HepG2 (cell line): Measurements from ENCODE around the gene DPP3. TPM values are rescaled to one million over a fixed set of nuclear protein-coding genes. Genes with fewer than 3 reads are reported as not detected.

Source experiments
- ATAC-seq: fragments of 200-7000 bp; cut with Tn5 transposase; 3 replicates; pipeline ENCODE4 v1.9.1; 2020; ENCODE audit warnings: mild to moderate bottlenecking, moderate library complexity
- BruUV-seq: library from RNA; stranded (reverse); fragments of 400-500 nt; replicated peaks from 2 replicates; lab custom pipeline; 2021; lab: Mats Ljungman, UMichigan
- CTCF ChIA-PET: fragments of 300-600 bp; formaldehyde crosslinking; extraction: SDS; loops from one replicate; lab custom pipeline; 2021; ENCODE audit warnings: low total read pairs, inconsistent platforms, low intra/inter-chr PET ratio; lab: Yijun Ruan, JAX
- POLR2A ChIA-PET: fragments of 350-600 bp; sonication (Branson Sonifier 250); formaldehyde crosslinking; loops from one replicate; lab custom pipeline; 2020; ENCODE audit warnings: antibody characterized with exemption, inconsistent platforms; lab: Yijun Ruan, JAX
- DNase-seq: peaks from one replicate; pipeline ENCODE4 v3.0.0-alpha.2; 2015; ENCODE audit warnings: low spot score
- FAIRE-seq: peaks from 3 replicates; lab custom pipeline; 2011; peaks lifted over from hg19 to GRCh38; lab: Jason Lieb, UNC
- H2AFZ ChIP-seq: one replicate; pipeline ENCODE4 v1.6.1; 2011; ENCODE audit warnings: low read length, inconsistent platforms
- H3K27ac ChIP-seq: fragments of 300-600 bp; 3 replicates; pipeline ENCODE4 v1.8.0; 2011; ENCODE audit warnings: mixed run types, mild to moderate bottlenecking, mixed read lengths, low read length, inconsistent platforms; ENCODE audit not compliant: insufficient read depth; ENCODE audit errors: extremely low read length
- H3K27me3 ChIP-seq, 2 experiments: fragments of 200-600 bp in 1 of 2; 2 replicates in 1 of 2; 3 replicates in 1 of 2; pipeline versions ENCODE4 v1.6.0 to v1.8.0; 2011; ENCODE audit warnings: low read length in 2 of 2, mild to moderate bottlenecking in 2 of 2, moderate library complexity in 2 of 2, inconsistent platforms in 1 of 2; ENCODE audit not compliant: insufficient read depth in 2 of 2, control insufficient read depth in 1 of 2
- H3K36me3 ChIP-seq, 2 experiments: fragments of 200-600 bp in 1 of 2; replicated peaks in 1 of 2; 2 replicates in 1 of 2; 3 replicates in 1 of 2; pipeline versions ENCODE4 v1.5.1 to v1.8.0; 2011; ENCODE audit warnings: low read length in 2 of 2, inconsistent platforms in 1 of 2; ENCODE audit not compliant: insufficient read depth in 2 of 2, control insufficient read depth in 1 of 2
- H3K4me1 ChIP-seq: 2 replicates; pipeline ENCODE4 v1.5.1; 2012; ENCODE audit warnings: low read length, inconsistent platforms; ENCODE audit not compliant: insufficient read depth
- H3K4me2 ChIP-seq: 2 replicates; pipeline ENCODE4 v1.6.0; 2011; ENCODE audit warnings: low read depth, low read length, inconsistent platforms
- H3K4me3 ChIP-seq, 3 experiments: fragments of 200-600 bp in 1 of 3; sonication (generic), shearing (Covaris generic) in 1 of 3; replicated peaks in 1 of 3; 2 replicates each; pipeline ENCODE4 v1.5.1; 2011 to 2016; ENCODE audit warnings: low read length in 3 of 3, inconsistent platforms in 2 of 3, low read depth in 2 of 3, mild to moderate bottlenecking in 2 of 3, control low read depth in 1 of 3, mixed read lengths in 1 of 3; ENCODE audit not compliant: insufficient read depth in 1 of 3
- H3K79me2 ChIP-seq: one replicate; pipeline ENCODE4 v1.6.1; 2011; ENCODE audit warnings: low read length, inconsistent platforms; ENCODE audit not compliant: insufficient read depth
- H3K9ac ChIP-seq: 2 replicates; pipeline ENCODE4 v1.6.0; 2011; ENCODE audit warnings: mild to moderate bottlenecking, low read depth, low read length, inconsistent platforms; ENCODE audit not compliant: insufficient read depth
- H3K9me3 ChIP-seq: 2 replicates; pipeline ENCODE4 v1.5.1; 2012; ENCODE audit warnings: mild to moderate bottlenecking, low read length
- H4K20me1 ChIP-seq: 2 replicates; pipeline ENCODE4 v1.6.0; 2011; ENCODE audit warnings: inconsistent platforms, mild to moderate bottlenecking, low read length, moderate library complexity; ENCODE audit not compliant: insufficient read depth
- ESRRA ChIP-seq: sonication (generic); formaldehyde crosslinking; IDR thresholded peaks from 2 replicates; pipeline ENCODE4 v1.5.1; 2020; ENCODE audit warnings: mild to moderate bottlenecking, low read depth, missing genetic modification reagents
- GABPB1 ChIP-seq: IDR thresholded peaks from 2 replicates; pipeline ENCODE4 v1.6.1; 2016; ENCODE audit warnings: mild to moderate bottlenecking, missing genetic modification reagents, moderate library complexity, missing compliant biosample characterization
- MTA1 ChIP-seq: sonication (generic); formaldehyde crosslinking; IDR thresholded peaks from 2 replicates; pipeline ENCODE4 v1.4.0; 2020; ENCODE audit warnings: missing genetic modification reagents, mild to moderate bottlenecking, borderline replicate concordance
- MYC ChIP-seq: sonication (generic); formaldehyde crosslinking; IDR thresholded peaks from 2 replicates; pipeline ENCODE4 v1.9.0; 2021; ENCODE audit warnings: missing genetic modification reagents, borderline replicate concordance
- NFAT5 ChIP-seq: sonication (generic); formaldehyde crosslinking; IDR thresholded peaks from 2 replicates; pipeline ENCODE4 v1.4.0; 2020; ENCODE audit warnings: missing genetic modification reagents
- PHF8 ChIP-seq: sonication (generic); formaldehyde crosslinking; IDR thresholded peaks from 2 replicates; pipeline ENCODE4 v1.5.0; 2020; ENCODE audit warnings: missing genetic modification reagents
- RBFOX2 ChIP-seq: fragments of 200-400 bp; formaldehyde crosslinking; IDR thresholded peaks from 2 replicates; pipeline ENCODE4 v1.6.1; 2017; ENCODE audit warnings: low read depth, mild to moderate bottlenecking, low read length
- SAFB2 ChIP-seq: sonication (generic); formaldehyde crosslinking; IDR thresholded peaks from 2 replicates; pipeline ENCODE4 v1.5.1; 2020; ENCODE audit warnings: missing genetic modification reagents, low read depth, mild to moderate bottlenecking, borderline replicate concordance
- TAF1 ChIP-seq: sonication (generic); formaldehyde crosslinking; IDR thresholded peaks from 2 replicates; pipeline ENCODE4 v1.4.0; 2020; ENCODE audit warnings: missing genetic modification reagents
- TP53 ChIP-seq: sonication (generic); formaldehyde crosslinking; conservative IDR thresholded peaks from 2 replicates; pipeline ENCODE4 v1.4.0; 2020; ENCODE audit warnings: missing genetic modification reagents
- ZNF230 ChIP-seq: sonication (generic); formaldehyde crosslinking; IDR thresholded peaks from 2 replicates; pipeline ENCODE4 v1.4.0; 2020; ENCODE audit warnings: mild to moderate bottlenecking, missing genetic modification reagents
- ZNF317 ChIP-seq: sonication (generic); formaldehyde crosslinking; IDR thresholded peaks from 2 replicates; pipeline ENCODE4 v1.5.0; 2020; ENCODE audit warnings: mild to moderate bottlenecking, missing genetic modification reagents
- ZNF362 ChIP-seq: sonication (generic); formaldehyde crosslinking; IDR thresholded peaks from 2 replicates; pipeline ENCODE4 v1.4.0; 2020; ENCODE audit warnings: missing genetic modification reagents, mild to moderate bottlenecking, borderline replicate concordance
- ZNF782 ChIP-seq: sonication (generic); formaldehyde crosslinking; IDR thresholded peaks from 2 replicates; pipeline ENCODE4 v1.4.0; 2020; ENCODE audit warnings: missing genetic modification reagents, mild to moderate bottlenecking, borderline replicate concordance
- ZSCAN5A ChIP-seq: sonication (generic); formaldehyde crosslinking; IDR thresholded peaks from 2 replicates; pipeline ENCODE4 v1.8.0; 2022; ENCODE audit warnings: mild to moderate bottlenecking, missing genetic modification reagents, borderline replicate concordance
- WGBS: methylation state at CpG from one replicate; pipeline ENCODE4 v1.1.6; 2017; ENCODE audit warnings: low lambda C conversion rate; 5-methylcytosine and 5-hydroxymethylcytosine counted together
- in situ Hi-C: cut with HindIII; loops from 2 replicates; pipeline ENCODE4 v1.10.0; 2017; ENCODE audit warnings: low pct_unique_long_range_greater_than_20kb; ENCODE audit not compliant: extremely low pct_ligation_motif_present
- intact Hi-C: fragments of 100-400 bp; cut with micrococcal nuclease; formaldehyde crosslinking; loops from one replicate; pipeline ENCODE4 v1.10.0; 2022; ENCODE audit not compliant: unreplicated experiment
- polyA plus RNA-seq, 8 experiments: library from polyadenylated mRNA; depleted of rRNA in 3 of 8; stranded (reverse) in 7 of 8; unstranded in 1 of 8; fragments of >200 nt; fragmentation: Illumina TruSeq in 4 of 8; extraction: Trizol in 4 of 8; gene quantifications; 2 replicates each; pipeline versions ENCODE4 v1.2.1 to v1.2.3, GENCODE V29; 2011 to 2016; ENCODE audit warnings: low read depth in 4 of 8, missing spikeins in 1 of 8, mixed read lengths in 1 of 8; ENCODE audit not compliant: insufficient read depth in 1 of 8
- total RNA-seq, 5 experiments: library from RNA; depleted of rRNA; stranded (reverse); fragments of >200 nt; fragmentation: Illumina TruSeq; extraction: Trizol; gene quantifications; 2 replicates each; pipeline ENCODE4 v1.2.3, GENCODE V29; 2016; ENCODE audit warnings: low read depth in 1 of 5

The DPP3 gene
- total and polyA plus RNA-seq, 2 of the 13 experiments (the other 11 are each of a cell fraction or from before 2014, with no cell fraction given) = 38.4 to 59.8 TPM

GRCh38 chr11:66545701-66546367 lies 65.6 kb downstream of the DPP3 start, which contains the start of gene ZDHHC24:
Gene ZDHHC24, minus strand, starts transcription at chr11:66546048. Its CDS starts 45 bp downstream, at chr11:66546003.
- intact Hi-C loops = loop anchor here (1.0 kb wide), 1 partner anchor 66 kb away; the partner anchor contains the start of gene DPP3
- DNase-seq (peak; percentile 92), FAIRE-seq (peak; percentile 28), ATAC-seq (peak; percentile 92)
- in situ Hi-C loops = no loop called here
- Histone ChIP-seq H4K20me1 (no peaks in the 10 kb centered on the region), H3K4me3 (peak within 1 kb of the TSS; percentile 69 to 93 (median 83)), H3K36me3 (no peaks in the 10 kb centered on the region), H2AFZ (no peak within 1 kb of the TSS), H3K9me3 (no peaks in the 10 kb centered on the region), H3K4me2 (peak within 1 kb of the TSS; percentile 97), H3K27ac (peak within 1 kb of the TSS; percentile 53), H3K4me1 (peaks cover 39% of the 10 kb centered on the region), H3K9ac (peak within 1 kb of the TSS; percentile 79), H3K79me2 (no peaks in the 10 kb centered on the region), H3K27me3 (peaks cover 0 to 7% of the 10 kb centered on the region in 2 experiments; a peak in 4 of 5 replicates)
- ChIA-PET CTCF (no interaction called here), POLR2A (interaction anchor here (0.9 to 2.9 kb wide), 11 partner anchors 13 to 132 kb away, joined by 4 to 17 read pairs (median 7); partner anchors contain the start of genes BBS1, CCDC87, CCS and DPP3)
- no TSS peak for BruUV-seq
- 0% methylated on average over 3 of the region's 71 CpGs for whole genome bisulfite sequencing
- TF ChIP-seq GABPB1 (peak; percentile 90), ZNF317 (CRISPR knock-in tag) (peak; percentile 53; the same call in 1 of the 2 replicates), SAFB2 (peak; percentile 46; the same call in 1 of the 2 replicates), NFAT5 (no peak), ZNF362 (no peak; the same call in 1 of the 2 replicates), RBFOX2 (peak; percentile 90), ZSCAN5A (CRISPR knock-in tag) (no peak), TAF1 (peak; percentile 59), TP53 (CRISPR knock-in tag) (no peak), MTA1 (CRISPR knock-in tag) (peak; percentile 64; the same call in 1 of the 2 replicates), ZNF230 (CRISPR knock-in tag) (no peak), ZNF782 (CRISPR knock-in tag) (peak; percentile 61; the same call in 1 of the 2 replicates), ESRRA (no peak), PHF8 (CRISPR knock-in tag) (peak; percentile 89), MYC (CRISPR knock-in tag) (peak; percentile 79)
